Endothelial cell of umbilical vein (primary cell): ENCODE data around the gene ST3GAL4. TPM values are rescaled to one million over a fixed set of nuclear protein-coding genes. Genes with fewer than 3 reads are reported as not detected.

Experiments used
- polyA plus RNA-seq, 4 experiments: library from polyadenylated mRNA; depleted of rRNA in 3 of 4; stranded (reverse) in 3 of 4; unstranded in 1 of 4; fragments of >200 nt; gene quantifications; 2 replicates each; pipeline versions ENCODE4 v1.2.1 to v1.2.3, GENCODE V29; 2011 to 2012; ENCODE audit warnings: missing spikeins in 1 of 4
- small RNA-seq: library from RNA; depleted of rRNA; stranded (forward); fragments of <200 nt; gene quantifications from one replicate; pipeline ENCODE3, GENCODE V24; 2012; ENCODE audit warnings: low replicate concordance, low read depth; ENCODE audit not compliant: insufficient read depth, insufficient read length
- total RNA-seq: library from RNA; stranded (reverse); gene quantifications from 2 replicates; pipeline ENCODE4 v1.2.3, GENCODE V29; 2021

ST3GAL4 gene
- total and polyA plus RNA-seq, 2 donors (not counting 3 experiments of a cell fraction or from before 2014, with no cell fraction given) = 17.7 to 19.4 TPM

Small RNAs within 50 kb of the gene (small RNA-seq; reads per million reads assigned to genes)
- not detected for gene AP001318.3

Other genes with a start within 250 kb of the ST3GAL4 start
- gene RPUSD4, start 144.0 kb upstream of the ST3GAL4 start, total RNA-seq = 36.5 and 40.8 TPM in 2 replicates
- gene RPUSD4, start 144.0 kb upstream of the ST3GAL4 start, polyA plus RNA-seq = 32.1 and 37.8 TPM in 2 replicates
- gene FAM118B, start 143.9 kb upstream of the ST3GAL4 start, total RNA-seq = 35.3 and 35.8 TPM in 2 replicates
- 24.3 and 26.6 TPM in 2 replicates for gene FAM118B, start 143.9 kb upstream of the ST3GAL4 start, polyA plus RNA-seq
- gene SRPRA, start 86.8 kb upstream of the ST3GAL4 start, total RNA-seq = 104 and 106 TPM in 2 replicates
- gene SRPRA, start 86.8 kb upstream of the ST3GAL4 start, polyA plus RNA-seq = 116 TPM in 2 replicates
- gene FOXRED1, start 86.5 kb upstream of the ST3GAL4 start, total RNA-seq = 31.0 and 33.5 TPM in 2 replicates
- gene FOXRED1, start 86.5 kb upstream of the ST3GAL4 start, polyA plus RNA-seq = 32.4 and 33.4 TPM in 2 replicates
- gene TIRAP, start 72.6 kb upstream of the ST3GAL4 start, total RNA-seq = 8.7 and 11.0 TPM in 2 replicates
- gene TIRAP, start 72.6 kb upstream of the ST3GAL4 start, polyA plus RNA-seq = 9.3 and 9.6 TPM in 2 replicates
- gene DCPS, start 51.6 kb upstream of the ST3GAL4 start, total RNA-seq = 19.6 and 21.8 TPM in 2 replicates
- 34.2 and 36.0 TPM in 2 replicates for gene DCPS, start 51.6 kb upstream of the ST3GAL4 start, polyA plus RNA-seq